Fibroblast of villous mesenchyme (primary cell): ENCODE results near the gene CZIB. TPM values are rescaled to one million over a fixed set of nuclear protein-coding genes. Genes with fewer than 3 reads are reported as not detected.

Source experiments
- DNase-seq: peaks from one replicate; pipeline ENCODE4 v3.0.0-alpha.2; 2010; ENCODE audit warnings: low read depth
- H3K4me3 ChIP-seq: 2 replicates; pipeline ENCODE4 v1.5.1; 2011; ENCODE audit warnings: low read depth, mild to moderate bottlenecking, low read length
- total RNA-seq: library from RNA; depleted of rRNA; stranded (reverse); fragments of >200 nt; gene quantifications from 2 replicates; pipeline ENCODE4 v1.2.3, GENCODE V29; 2012
- TF ChIP-seq, protein P1 (sequence below): IDR thresholded peaks from 2 replicates; pipeline ENCODE4 v1.5.1; 2012; ENCODE audit warnings: low read depth, mild to moderate bottlenecking, low read length; ENCODE audit not compliant: insufficient read depth

The CZIB gene
- total RNA-seq, 1 donor: 39.7 TPM

DNA sequence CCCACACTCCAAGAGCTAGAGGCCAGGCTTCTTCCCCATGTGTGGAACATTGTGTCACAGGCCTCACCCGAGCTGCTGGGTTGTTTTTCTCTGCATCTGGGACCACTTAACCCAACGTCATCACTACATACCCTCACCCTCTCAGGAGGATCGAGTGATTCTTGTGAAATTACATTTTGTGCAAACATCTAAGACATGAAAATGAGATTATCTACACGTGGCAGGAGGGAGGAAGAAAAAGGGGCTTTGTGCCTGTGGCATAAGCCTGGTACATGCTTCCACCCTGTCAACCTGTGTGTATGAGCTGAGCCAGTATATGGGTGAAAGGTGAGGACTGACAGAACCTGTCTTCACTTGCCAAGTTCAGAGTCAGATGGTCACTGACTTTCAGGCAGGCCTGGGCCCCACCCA, 22.2 kb downstream of the CZIB start:
- DNase-seq: peak; percentile 74
- TF ChIP-seq, protein P1, sequence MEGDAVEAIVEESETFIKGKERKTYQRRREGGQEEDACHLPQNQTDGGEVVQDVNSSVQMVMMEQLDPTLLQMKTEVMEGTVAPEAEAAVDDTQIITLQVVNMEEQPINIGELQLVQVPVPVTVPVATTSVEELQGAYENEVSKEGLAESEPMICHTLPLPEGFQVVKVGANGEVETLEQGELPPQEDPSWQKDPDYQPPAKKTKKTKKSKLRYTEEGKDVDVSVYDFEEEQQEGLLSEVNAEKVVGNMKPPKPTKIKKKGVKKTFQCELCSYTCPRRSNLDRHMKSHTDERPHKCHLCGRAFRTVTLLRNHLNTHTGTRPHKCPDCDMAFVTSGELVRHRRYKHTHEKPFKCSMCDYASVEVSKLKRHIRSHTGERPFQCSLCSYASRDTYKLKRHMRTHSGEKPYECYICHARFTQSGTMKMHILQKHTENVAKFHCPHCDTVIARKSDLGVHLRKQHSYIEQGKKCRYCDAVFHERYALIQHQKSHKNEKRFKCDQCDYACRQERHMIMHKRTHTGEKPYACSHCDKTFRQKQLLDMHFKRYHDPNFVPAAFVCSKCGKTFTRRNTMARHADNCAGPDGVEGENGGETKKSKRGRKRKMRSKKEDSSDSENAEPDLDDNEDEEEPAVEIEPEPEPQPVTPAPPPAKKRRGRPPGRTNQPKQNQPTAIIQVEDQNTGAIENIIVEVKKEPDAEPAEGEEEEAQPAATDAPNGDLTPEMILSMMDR: no peak
- peak overlapping the region; percentile 91 for H3K4me3 ChIP-seq

DNA sequence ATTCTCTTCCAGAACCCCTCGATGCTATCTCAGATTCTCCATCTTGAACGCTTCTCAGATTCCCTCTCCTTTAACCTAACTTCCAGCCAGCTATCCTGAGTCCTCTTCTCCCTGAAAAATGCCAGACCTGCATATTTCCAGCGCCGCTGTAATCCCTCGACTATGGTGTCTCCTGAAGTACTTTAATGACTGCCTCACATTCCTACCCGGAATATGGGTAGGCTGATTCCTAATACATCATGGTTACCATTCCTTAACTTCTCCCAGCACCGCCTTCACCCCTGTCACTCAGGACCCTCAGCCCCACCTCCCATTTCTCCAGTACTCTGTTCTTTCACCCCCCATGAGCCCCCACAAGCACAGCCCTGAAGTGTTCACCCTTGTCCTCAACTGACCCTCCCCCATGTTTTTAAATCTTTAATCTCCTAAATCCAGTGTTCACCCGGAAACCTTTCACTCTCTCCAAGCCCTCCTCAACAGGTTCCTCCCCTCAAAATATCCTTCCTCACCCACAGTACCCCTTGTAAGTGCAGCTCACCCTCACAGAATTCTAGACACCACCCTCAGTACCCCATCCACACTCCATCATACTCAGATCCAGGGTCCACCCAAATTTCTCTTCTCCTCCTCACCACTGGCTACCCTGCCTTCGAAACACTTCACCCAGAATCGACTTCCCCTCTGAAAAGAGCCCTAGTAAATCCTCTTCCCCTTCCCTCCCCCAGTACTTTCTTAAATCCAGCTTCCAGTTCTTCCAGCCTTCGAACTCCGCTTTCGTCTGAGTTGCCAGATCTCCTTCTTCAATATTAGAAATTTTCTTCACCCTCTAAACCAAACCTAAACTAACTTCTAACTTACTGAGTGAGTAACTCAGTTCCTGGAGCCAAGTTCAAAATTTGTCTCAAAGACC, 22.9 kb downstream of the CZIB start:
- DNase-seq: peak; percentile 45
- peak overlapping the region; percentile 91 for H3K4me3 ChIP-seq
- TF ChIP-seq, protein P1: no peak

DNA sequence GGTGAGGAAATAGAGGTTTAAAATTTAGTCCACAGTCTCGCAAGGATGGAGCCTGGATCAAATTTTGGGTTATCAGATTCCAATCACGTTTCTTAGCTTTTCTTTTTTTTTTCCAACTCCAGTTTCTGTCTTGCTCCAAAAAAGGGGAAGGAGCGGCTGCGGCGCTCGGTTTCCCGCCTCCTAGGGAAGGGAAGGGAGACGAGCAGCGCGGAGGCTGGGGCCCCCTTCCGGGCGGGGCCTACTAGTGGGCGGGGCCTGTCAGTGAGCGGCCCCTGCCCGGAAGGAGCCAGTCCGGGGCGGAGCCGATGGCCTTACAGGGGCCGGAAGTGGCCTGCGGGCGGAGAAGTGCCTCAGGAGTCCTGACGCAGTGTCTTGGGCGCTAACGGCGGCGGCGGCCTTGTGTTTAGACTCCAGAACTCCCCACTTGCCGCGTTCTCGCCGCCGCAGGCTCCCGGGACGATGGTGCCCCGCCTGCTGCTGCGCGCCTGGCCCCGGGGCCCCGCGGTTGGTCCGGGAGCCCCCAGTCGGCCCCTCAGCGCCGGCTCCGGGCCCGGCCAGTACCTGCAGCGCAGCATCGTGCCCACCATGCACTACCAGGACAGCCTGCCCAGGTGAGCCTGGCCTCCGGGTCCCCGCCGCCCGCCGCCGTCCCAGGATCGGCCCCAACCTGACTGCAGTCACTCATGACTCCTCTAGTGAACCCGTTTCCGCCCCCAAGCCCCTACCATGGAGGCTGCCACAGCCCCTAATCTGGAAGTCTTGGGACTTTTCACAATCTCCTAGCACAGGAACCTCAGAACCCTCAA, 23.7 kb downstream of the CZIB start, which contains the start of gene CPT2:
Gene CPT2, plus strand, starts transcription at position 340 of the 806 bp plus-strand sequence. Its CDS starts 120 bp downstream, at position 460.
- H3K4me3 ChIP-seq: peak within 1 kb of the TSS; percentile 91
- TF ChIP-seq, protein P1: peak; percentile 11
- peak; percentile 94 for DNase-seq

DNA sequence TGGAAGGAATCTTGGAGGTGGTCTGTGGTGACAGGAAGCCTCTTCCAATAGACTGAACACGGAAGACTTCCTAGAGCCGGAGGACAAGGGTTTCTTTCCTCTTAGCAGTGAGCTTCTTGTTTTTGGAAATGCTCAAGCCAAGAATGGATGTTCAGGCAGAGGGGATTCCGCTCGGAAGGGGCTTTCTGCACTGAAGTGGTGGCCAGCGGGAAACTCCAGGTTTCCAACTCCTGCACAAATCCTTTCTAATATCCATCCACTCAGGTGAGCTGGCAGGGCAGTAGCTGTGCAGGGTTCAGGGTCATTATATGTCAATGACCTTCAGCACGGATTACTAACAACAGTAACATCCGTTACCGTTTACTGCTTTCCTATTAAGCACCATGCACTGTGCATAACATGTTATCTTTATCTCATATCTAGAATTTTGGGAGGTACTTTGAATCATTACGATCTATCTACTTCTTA, 24.4 kb downstream of the CZIB start:
- no peak for DNase-seq
- peak overlapping the region; percentile 91 for H3K4me3 ChIP-seq
- TF ChIP-seq, protein P1: no peak

DNA sequence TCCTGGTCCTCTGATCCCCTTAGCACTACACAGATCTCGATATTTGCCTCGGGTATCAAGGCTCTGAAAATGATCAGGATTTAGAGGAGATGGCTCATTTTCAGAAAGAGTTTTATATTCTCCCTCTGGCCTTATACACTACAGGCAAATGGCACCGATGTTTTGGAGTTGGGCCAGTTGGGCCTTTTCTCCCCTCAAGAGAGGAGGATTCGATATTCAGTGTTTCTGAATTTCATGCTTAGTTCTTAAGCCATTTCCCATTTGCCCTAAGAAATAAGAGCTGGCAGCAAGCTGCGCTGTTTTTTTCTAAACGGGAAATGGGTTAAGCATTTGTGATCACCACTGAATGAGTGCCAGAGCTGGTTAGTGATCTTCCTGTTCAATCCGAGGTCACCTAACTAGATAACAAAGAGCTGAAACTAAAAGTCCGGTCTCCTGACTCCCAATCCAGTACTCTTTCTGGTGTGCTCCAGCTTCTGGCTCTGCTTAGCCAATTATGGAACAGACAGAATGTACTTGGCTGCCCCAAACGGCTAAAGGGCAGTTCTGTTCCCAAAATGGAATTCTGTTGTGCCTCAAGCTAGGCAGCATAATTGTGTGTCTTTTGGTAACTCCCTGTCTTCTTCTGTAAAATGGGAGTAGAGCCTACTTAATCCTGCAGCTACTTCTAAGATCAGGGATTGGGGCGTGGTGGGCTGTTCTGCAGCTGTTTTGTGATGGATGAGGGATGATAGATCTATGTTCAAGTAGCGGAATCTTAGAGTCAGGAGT, 25.0 kb downstream of the CZIB start:
- H3K4me3 ChIP-seq: no peak overlapping the region
- no peak for DNase-seq

More for the DNA sequence above, 25.0 kb downstream of the CZIB start:
- TF ChIP-seq, protein P1: no peak
